ENCODE measurements around the gene RUSC1. TPM values are rescaled to one million over a fixed set of nuclear protein-coding genes. Genes with fewer than 3 reads are reported as not detected.
A peak's percentile ranks its signal among the peaks of the same experiment; 100 is the strongest.

The RUSC1 gene
- polyA plus RNA-seq, 1 of the 3 experiments (the other 2 are of a cell fraction), result 49.9 TPM

DNA sequence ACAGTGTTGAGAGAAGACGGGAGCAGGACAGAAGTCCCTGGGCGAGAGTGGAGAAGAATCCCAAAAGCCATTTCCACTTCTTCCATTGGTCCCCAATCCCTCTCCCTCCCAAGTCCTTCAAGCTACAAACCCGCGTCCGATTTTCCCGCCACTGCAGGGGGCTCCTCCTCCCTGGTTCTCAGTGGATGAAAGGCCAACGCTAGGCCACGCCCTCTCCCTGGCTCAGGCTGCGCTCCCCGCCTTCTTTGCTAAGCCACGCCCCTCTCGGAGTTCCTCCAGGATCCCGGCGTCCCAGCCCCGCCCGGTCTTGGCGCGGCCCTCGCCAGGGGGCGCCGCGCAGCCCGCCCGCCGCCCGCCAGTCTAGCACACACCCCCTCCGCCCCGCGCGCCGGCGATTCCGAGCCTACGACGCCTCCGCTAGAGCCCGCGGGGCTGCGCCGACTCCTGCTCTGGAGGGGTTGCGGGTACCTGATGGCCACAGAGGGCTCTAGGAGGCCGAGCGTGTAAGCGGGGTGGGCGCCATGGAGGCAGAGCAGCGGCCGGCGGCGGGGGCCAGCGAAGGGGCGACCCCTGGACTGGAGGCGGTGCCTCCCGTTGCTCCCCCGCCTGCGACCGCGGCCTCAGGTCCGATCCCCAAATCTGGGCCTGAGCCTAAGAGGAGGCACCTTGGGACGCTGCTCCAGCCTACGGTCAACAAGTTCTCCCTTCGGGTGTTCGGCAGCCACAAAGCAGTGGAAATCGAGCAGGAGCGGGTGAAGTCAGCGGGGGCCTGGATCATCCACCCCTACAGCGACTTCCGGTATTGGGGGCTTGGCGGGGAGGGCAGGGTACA is 43.4 kb upstream of the RUSC1 start, which contains the start of gene HCN3:
Gene HCN3 (plus strand): TSS at position 394 of the 832 bp plus-strand sequence. CDS start 128 bp downstream, at position 522.
- peak within 1 kb of the TSS; percentile 58; the same call in 1 of the 2 replicates for H3K9ac ChIP-seq

More for the DNA sequence above, 43.4 kb upstream of the RUSC1 start, which contains the start of gene HCN3:
- Histone ChIP-seq H3K9me3 (no peaks in the 10 kb centered on the region), H3K4me1 (ENCODE audit: control insufficient read depth in 1 of 2, insufficient read depth in 2 of 2, low read depth in 1 of 2, low read length in 1 of 2) (peaks cover 5 to 22% of the 10 kb centered on the region in 2 experiments; a peak in 2 of 4 replicates), H4K20me1 (ENCODE audit: insufficient read depth) (peaks cover 8% of the 10 kb centered on the region), H3K4me2 (peak within 1 kb of the TSS; percentile 98), H3K4me3 (ENCODE audit: low read depth in 2 of 2, low read length in 1 of 2) (peak within 1 kb of the TSS; percentile 71 to 78), H3K9me2 (no peaks in the 10 kb centered on the region), H3F3A (replicated peaks; ENCODE audit: insufficient read depth) (peaks cover 18% of the 10 kb centered on the region), H3K27me3 (ENCODE audit: insufficient read depth) (no peaks in the 10 kb centered on the region), H3K79me2 (ENCODE audit: insufficient read depth) (peaks cover 9% of the 10 kb centered on the region), H3K36me3 (replicated peaks in 1 of 2; ENCODE audit: control insufficient read depth in 1 of 2, insufficient read depth in 2 of 2, low read length in 1 of 2) (no peaks in the 10 kb centered on the region), H2AFZ (ENCODE audit: low read depth) (peak within 1 kb of the TSS; percentile 88), H3K27ac (ENCODE audit: low read depth in 2 of 2, low read length in 1 of 2) (peak within 1 kb of the TSS; percentile 25 to 66; a peak in 3 of 4 replicates)
- TF ChIP-seq CHD2 (IDR thresholded peaks at IDR 0.05; ENCODE audit: low read length, partially characterized antibody), result peak; percentile 9
- TF ChIP-seq POLR2AphosphoS5 (IDR thresholded peaks at IDR 0.05; ENCODE audit: low read depth, low read length), result 0 out of 2 replicates have a peak, but pooled peaks have one; percentile 28
- no peak for TF ChIP-seq RFX5 (IDR thresholded peaks at IDR 0.05; ENCODE audit: low read length)
- TF ChIP-seq, protein P1, sequence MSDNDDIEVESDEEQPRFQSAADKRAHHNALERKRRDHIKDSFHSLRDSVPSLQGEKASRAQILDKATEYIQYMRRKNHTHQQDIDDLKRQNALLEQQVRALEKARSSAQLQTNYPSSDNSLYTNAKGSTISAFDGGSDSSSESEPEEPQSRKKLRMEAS (IDR thresholded peaks at IDR 0.05; ENCODE audit: low read depth), result peak; percentile 59
- peak; percentile 87; the same call in 1 of the 2 replicates for TF ChIP-seq SIN3A (IDR thresholded peaks at IDR 0.05; ENCODE audit: borderline replicate concordance, low read depth, low read length)
- TF ChIP-seq, protein P2, sequence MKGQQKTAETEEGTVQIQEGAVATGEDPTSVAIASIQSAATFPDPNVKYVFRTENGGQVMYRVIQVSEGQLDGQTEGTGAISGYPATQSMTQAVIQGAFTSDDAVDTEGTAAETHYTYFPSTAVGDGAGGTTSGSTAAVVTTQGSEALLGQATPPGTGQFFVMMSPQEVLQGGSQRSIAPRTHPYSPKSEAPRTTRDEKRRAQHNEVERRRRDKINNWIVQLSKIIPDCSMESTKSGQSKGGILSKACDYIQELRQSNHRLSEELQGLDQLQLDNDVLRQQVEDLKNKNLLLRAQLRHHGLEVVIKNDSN (IDR thresholded peaks at IDR 0.05; ENCODE audit: borderline replicate concordance, low read depth), result no peak
- no peak for TF ChIP-seq EP300 (IDR thresholded peaks at IDR 0.05; ENCODE audit: borderline replicate concordance in 1 of 2, low read depth in 1 of 2, low read length in 1 of 2)
- no peak for TF ChIP-seq MEF2A (IDR thresholded peaks at IDR 0.05; ENCODE audit: borderline replicate concordance, low read depth)
- TF ChIP-seq, protein P3, sequence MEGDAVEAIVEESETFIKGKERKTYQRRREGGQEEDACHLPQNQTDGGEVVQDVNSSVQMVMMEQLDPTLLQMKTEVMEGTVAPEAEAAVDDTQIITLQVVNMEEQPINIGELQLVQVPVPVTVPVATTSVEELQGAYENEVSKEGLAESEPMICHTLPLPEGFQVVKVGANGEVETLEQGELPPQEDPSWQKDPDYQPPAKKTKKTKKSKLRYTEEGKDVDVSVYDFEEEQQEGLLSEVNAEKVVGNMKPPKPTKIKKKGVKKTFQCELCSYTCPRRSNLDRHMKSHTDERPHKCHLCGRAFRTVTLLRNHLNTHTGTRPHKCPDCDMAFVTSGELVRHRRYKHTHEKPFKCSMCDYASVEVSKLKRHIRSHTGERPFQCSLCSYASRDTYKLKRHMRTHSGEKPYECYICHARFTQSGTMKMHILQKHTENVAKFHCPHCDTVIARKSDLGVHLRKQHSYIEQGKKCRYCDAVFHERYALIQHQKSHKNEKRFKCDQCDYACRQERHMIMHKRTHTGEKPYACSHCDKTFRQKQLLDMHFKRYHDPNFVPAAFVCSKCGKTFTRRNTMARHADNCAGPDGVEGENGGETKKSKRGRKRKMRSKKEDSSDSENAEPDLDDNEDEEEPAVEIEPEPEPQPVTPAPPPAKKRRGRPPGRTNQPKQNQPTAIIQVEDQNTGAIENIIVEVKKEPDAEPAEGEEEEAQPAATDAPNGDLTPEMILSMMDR (IDR thresholded peaks at IDR 0.05), result peak; percentile 70
- peak; percentile 46 for TF ChIP-seq RAD21 (IDR thresholded peaks at IDR 0.05; ENCODE audit: low read length)
- peak; percentile 73 for TF ChIP-seq SMC3 (IDR thresholded peaks at IDR 0.05; ENCODE audit: low read depth, low read length)
- TF ChIP-seq ELF1 (IDR thresholded peaks at IDR 0.05), result no peak
- TF ChIP-seq, protein P4, sequence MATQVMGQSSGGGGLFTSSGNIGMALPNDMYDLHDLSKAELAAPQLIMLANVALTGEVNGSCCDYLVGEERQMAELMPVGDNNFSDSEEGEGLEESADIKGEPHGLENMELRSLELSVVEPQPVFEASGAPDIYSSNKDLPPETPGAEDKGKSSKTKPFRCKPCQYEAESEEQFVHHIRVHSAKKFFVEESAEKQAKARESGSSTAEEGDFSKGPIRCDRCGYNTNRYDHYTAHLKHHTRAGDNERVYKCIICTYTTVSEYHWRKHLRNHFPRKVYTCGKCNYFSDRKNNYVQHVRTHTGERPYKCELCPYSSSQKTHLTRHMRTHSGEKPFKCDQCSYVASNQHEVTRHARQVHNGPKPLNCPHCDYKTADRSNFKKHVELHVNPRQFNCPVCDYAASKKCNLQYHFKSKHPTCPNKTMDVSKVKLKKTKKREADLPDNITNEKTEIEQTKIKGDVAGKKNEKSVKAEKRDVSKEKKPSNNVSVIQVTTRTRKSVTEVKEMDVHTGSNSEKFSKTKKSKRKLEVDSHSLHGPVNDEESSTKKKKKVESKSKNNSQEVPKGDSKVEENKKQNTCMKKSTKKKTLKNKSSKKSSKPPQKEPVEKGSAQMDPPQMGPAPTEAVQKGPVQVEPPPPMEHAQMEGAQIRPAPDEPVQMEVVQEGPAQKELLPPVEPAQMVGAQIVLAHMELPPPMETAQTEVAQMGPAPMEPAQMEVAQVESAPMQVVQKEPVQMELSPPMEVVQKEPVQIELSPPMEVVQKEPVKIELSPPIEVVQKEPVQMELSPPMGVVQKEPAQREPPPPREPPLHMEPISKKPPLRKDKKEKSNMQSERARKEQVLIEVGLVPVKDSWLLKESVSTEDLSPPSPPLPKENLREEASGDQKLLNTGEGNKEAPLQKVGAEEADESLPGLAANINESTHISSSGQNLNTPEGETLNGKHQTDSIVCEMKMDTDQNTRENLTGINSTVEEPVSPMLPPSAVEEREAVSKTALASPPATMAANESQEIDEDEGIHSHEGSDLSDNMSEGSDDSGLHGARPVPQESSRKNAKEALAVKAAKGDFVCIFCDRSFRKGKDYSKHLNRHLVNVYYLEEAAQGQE (IDR thresholded peaks at IDR 0.05; ENCODE audit: low read depth, low read length), result 0 out of 2 replicates have a peak, but pooled peaks have one; percentile 28
- peak; percentile 36; the same call in 1 of the 2 replicates for TF ChIP-seq MXI1 (IDR thresholded peaks at IDR 0.05; ENCODE audit: low read depth, low read length)
- ChIA-PET POLR2A (interaction anchor here (0.7 to 1.0 kb wide), 2 partner anchors 15 to 46 kb away, joined by 3 to 4 read pairs; partner anchors contain the start of gene SCAMP3), CTCF (interaction anchor here (0.6 to 4.7 kb wide), 30 partner anchors 11 to 227 kb away, joined by 3 to 27 read pairs (median 4); partner anchors contain the start of genes FDPS, PKLR, RUSC1 and SCAMP3)
- WGBS (ENCODE audit: low lambda C conversion rate), result 4% methylated on average over 17 of the region's 68 CpGs
- DNase-seq, result peak; percentile 98

Data from SK-N-SH (cell line).